Left lung (tissue), 10 donors: Measurements from ENCODE around the gene PTPRC. TPM values are rescaled to one million over a fixed set of nuclear protein-coding genes. Genes with fewer than 3 reads are reported as not detected.

Experiments used
- ATAC-seq: fragments of 200-7000 bp; cut with Tn5 transposase; one replicate; pipeline ENCODE4 v1.9.1; 2020; ENCODE audit warnings: moderate library complexity
- DNase-seq, 4 donors: peaks; one replicate each; pipeline ENCODE4 v3.0.0-alpha.2; 2013 to 2020
- H3K27ac ChIP-seq, 2 donors: fragments of 200-600 bp; sonication (generic) in 1 of 2; one replicate each; pipeline versions ENCODE4 v1.5.0 to v1.8.0; 2020 to 2021
- H3K27me3 ChIP-seq, 2 donors: fragments of 200-600 bp; sonication (generic) in 1 of 2; one replicate each; pipeline versions ENCODE4 v1.5.0 to v1.8.0; 2020 to 2021
- H3K36me3 ChIP-seq, 2 donors: fragments of 200-600 bp; sonication (generic) in 1 of 2; one replicate each; pipeline versions ENCODE4 v1.5.0 to v1.8.0; 2020 to 2021
- H3K4me1 ChIP-seq, 2 donors: fragments of 200-600 bp; one replicate each; pipeline ENCODE4 v1.8.0; 2021
- H3K4me3 ChIP-seq, 2 donors: fragments of 200-600 bp; sonication (generic) in 1 of 2; one replicate each; pipeline versions ENCODE4 v1.5.0 to v1.8.0; 2020 to 2021; ENCODE audit warnings: mild to moderate bottlenecking in 1 of 2
- H3K9me3 ChIP-seq, 2 donors: fragments of 200-600 bp; sonication (generic) in 1 of 2; one replicate each; pipeline versions ENCODE4 v1.5.0 to v1.8.0; 2020 to 2021
- CTCF ChIP-seq, 2 donors: fragments of 200-600 bp; sonication (generic) in 1 of 2; IDR thresholded peaks; one replicate each; pipeline versions ENCODE4 v1.5.0 to v1.8.0; 2021; ENCODE audit warnings: antibody characterized with exemption in 2 of 2
- intact Hi-C, 2 donors: fragments of 100-400 bp; cut with DNase I; formaldehyde crosslinking; loops; one replicate each; pipeline versions ENCODE4 v1.11.2 to v1.14.2; 2022
- polyA plus RNA-seq, 6 donors: library from polyadenylated mRNA; unstranded; fragments of 120-200 nt; gene quantifications; one replicate each; pipeline ENCODE4 v1.2.1, GENCODE V29; 2013; ENCODE audit not compliant: insufficient read length in 6 of 6
- total RNA-seq, 2 donors: library from RNA; stranded (reverse); fragmentation: NEBNext Ultra II Directional; extraction: Animal tissue kit (Norgen Biotek cat#: 25700); gene quantifications; one replicate each; pipeline ENCODE4 v1.2.1, GENCODE V29; 2021
- donor health status: DM: no; HTN: yes; CAD: no.
- donor health status: DM: no; HTN: no; CAD: no.

PTPRC gene
- total and polyA plus RNA-seq, 8 donors, result 7.0 to 180 (median 9.9) TPM

DNA sequence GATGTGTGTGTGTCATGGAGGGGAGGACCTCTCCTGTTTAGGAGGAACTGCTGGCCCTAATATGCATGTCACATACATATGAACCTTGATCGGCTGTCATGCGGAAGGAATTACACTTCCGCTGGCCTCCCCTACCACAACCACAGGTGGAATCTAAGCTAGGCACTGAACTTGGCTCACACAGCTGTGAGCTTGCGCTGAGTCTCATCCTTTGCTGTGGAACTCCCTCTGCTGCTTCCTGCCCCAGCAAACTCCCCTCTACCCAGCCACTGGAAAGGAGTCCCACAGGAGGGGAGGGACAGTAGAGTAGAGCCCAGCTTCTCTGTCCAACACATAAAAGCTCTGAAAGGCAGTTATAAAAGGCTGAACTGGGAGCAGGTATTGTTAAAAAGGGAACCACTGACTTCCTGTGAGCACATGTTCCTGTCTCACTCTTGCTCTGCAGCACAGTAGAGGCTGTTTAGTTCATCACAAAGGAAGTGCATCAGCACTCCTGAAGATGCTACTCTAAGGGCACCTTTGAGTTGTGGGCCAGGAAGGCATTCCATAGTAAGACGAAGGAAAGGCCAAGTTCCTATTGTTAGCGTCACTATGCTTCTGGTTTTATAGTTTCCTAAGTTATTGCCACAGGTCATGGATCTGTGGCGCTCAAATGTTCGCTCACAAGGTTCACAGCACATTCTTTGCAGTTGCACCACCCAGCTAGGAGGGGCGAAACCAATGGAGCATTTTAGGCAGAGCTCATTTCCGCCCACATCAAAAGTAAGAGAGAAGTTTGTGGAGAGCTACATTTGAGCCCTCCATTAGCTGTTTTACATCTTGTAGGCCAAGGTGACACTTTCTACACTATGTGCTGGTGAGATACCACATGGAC lies 17.7 kb upstream of the PTPRC start:
- no peak for TF ChIP-seq CTCF (IDR thresholded peaks at IDR 0.05)
- intact Hi-C loops, result no loop called here
- Histone ChIP-seq H3K4me3 (no peak overlapping the region), H3K4me1 (peaks cover 0 to 32% of the 10 kb centered on the region in 2 donors), H3K27ac (peak overlapping the region in 1 of 2 donors; percentile 93), H3K36me3 (no peaks in the 10 kb centered on the region), H3K27me3 (no peaks in the 10 kb centered on the region), H3K9me3 (no peaks in the 10 kb centered on the region)
- ATAC-seq (peak; percentile 50), DNase-seq (peak in 1 of 4 donors; percentile 35)

DNA sequence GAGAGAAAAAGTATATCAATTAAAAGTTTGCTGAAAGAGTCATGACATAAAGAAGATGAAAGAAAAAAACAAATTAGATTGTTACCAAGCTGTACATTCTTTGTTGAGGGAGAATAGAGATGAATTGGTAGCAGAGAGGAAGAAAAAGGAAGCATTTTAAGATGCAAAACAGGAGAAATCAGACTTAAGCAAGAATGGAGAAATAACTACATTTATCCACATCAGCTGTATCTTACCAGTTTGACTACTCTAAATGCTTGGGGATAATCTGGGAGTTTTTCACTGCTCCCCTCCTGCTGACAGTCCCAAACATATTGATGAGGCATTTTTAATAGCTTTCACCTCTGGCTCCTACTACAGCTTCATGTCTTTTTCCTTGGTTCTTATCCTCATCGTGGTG lies 16.8 kb upstream of the PTPRC start:
- H3K4me3 ChIP-seq, result no peak overlapping the region
- H3K9me3 ChIP-seq, result no peaks in the 10 kb centered on the region
- DNase-seq (no peak), ATAC-seq (no peak)
- H3K27me3 ChIP-seq, result no peaks in the 10 kb centered on the region
- peak overlapping the region in 1 of 2 donors; percentile 93 for H3K27ac ChIP-seq
- peaks cover 0 to 32% of the 10 kb centered on the region in 2 donors for H3K4me1 ChIP-seq
- TF ChIP-seq CTCF (IDR thresholded peaks at IDR 0.05), result no peak
- H3K36me3 ChIP-seq, result no peaks in the 10 kb centered on the region
- intact Hi-C loops, result no loop called here

GRCh38 chr1:198623752-198624647 lies 14.8 kb upstream of the PTPRC start:
- no peak overlapping the region for H3K27ac ChIP-seq
- no peaks in the 10 kb centered on the region for H3K9me3 ChIP-seq
- peaks cover 0 to 32% of the 10 kb centered on the region in 2 donors for H3K4me1 ChIP-seq
- no peaks in the 10 kb centered on the region for H3K27me3 ChIP-seq
- DNase-seq (no peak), ATAC-seq (peak; percentile 36)
- no peak for TF ChIP-seq CTCF (IDR thresholded peaks at IDR 0.05)
- no peaks in the 10 kb centered on the region for H3K36me3 ChIP-seq
- intact Hi-C loops, result no loop called here
- no peak overlapping the region for H3K4me3 ChIP-seq

DNA sequence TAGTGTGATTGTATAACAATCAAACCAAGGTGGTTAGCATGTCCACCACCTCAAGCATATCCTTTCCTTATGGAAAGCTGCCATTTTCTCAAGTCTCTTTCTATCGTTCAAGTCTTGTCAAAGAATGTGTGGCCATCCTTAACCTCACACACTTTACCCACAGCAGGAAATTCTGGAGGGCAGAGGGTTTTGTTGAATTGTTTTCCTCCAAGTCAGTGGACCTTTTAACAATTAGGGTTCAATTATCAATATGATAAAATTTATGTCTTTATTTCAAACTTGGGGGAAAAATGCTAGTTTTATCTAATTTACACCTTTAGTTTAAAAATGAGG lies 14.2 kb upstream of the PTPRC start:
- no peak overlapping the region for H3K4me3 ChIP-seq
- H3K27me3 ChIP-seq, result no peaks in the 10 kb centered on the region
- ATAC-seq (no peak), DNase-seq (no peak)
- peaks cover 0 to 32% of the 10 kb centered on the region in 2 donors for H3K4me1 ChIP-seq
- TF ChIP-seq CTCF (IDR thresholded peaks at IDR 0.05), result no peak
- no peak overlapping the region for H3K27ac ChIP-seq
- no peaks in the 10 kb centered on the region for H3K36me3 ChIP-seq
- H3K9me3 ChIP-seq, result no peaks in the 10 kb centered on the region
- intact Hi-C loops, result no loop called here
